ENCODE data around the gene HOXB9. TPM values are rescaled to one million over a fixed set of nuclear protein-coding genes. Genes with fewer than 3 reads are reported as not detected.

The HOXB9 gene
- total RNA-seq, 4 donors from 2014 or later: not detected

GRCh38 chr17:48617471-48618255 is 8.5 kb downstream of the HOXB9 start:
- no peak overlapping the region for H3K27ac ChIP-seq
- no peaks in the 10 kb centered on the region for H3K36me3 ChIP-seq
- peaks cover 97 to 98% (median 97%) of the 10 kb centered on the region in 3 donors for H3K27me3 ChIP-seq
- no peak overlapping the region for H3K4me3 ChIP-seq
- ATAC-seq: no peak
- intact Hi-C loops (cut with DNase I; ENCODE audit: low total_unique reads) (loop anchor here (2.0 to 5.0 kb wide), 3 partner anchors 280 to 590 kb away; no protein-coding TSS in a partner anchor), in situ Hi-C loops (cut with MboI; ENCODE audit: low sequenced_read_pairs in 4 of 4) (no loop called here)
- TF ChIP-seq POLR2A (IDR thresholded peaks at IDR 0.05) (no peak), CTCF (IDR thresholded peaks at IDR 0.05 in 4 of 5, conservative IDR thresholded peaks at IDR 0.05 in 1 of 5) (no peak)
- H3K4me1 ChIP-seq: peaks cover 0 to 1% of the 10 kb centered on the region in 2 donors
- DNase-seq: no peak
- H3K9me3 ChIP-seq: no peaks in the 10 kb centered on the region

- in situ Hi-C loops (cut with MboI; ENCODE audit: low sequenced_read_pairs in 4 of 4) (no loop called here), intact Hi-C loops (cut with DNase I; ENCODE audit: low total_unique reads) (loop anchor here (5.0 kb wide), 2 partner anchors 280 to 590 kb away; no protein-coding TSS in a partner anchor)
- Histone ChIP-seq H3K36me3 (no peaks in the 10 kb centered on the region), H3K27ac (no peak overlapping the region), H3K27me3 (peaks cover 97 to 98% (median 97%) of the 10 kb centered on the region in 3 donors), H3K9me3 (no peaks in the 10 kb centered on the region), H3K4me1 (peaks cover 3 to 9% of the 10 kb centered on the region in 2 donors), H3K4me3 (no peak overlapping the region)
- TF ChIP-seq POLR2A (IDR thresholded peaks at IDR 0.05) (no peak), CTCF (IDR thresholded peaks at IDR 0.05 in 4 of 5, conservative IDR thresholded peaks at IDR 0.05 in 1 of 5) (no peak)
- DNase-seq (no peak), ATAC-seq (no peak)
These were observed 9.3 kb downstream of the HOXB9 start for GRCh38 chr17:48616717-48617470.

GRCh38 chr17:48615963-48616716 is 10.0 kb downstream of the HOXB9 start:
- H3K9me3 ChIP-seq: no peaks in the 10 kb centered on the region
- H3K36me3 ChIP-seq: no peaks in the 10 kb centered on the region
- DNase-seq: no peak
- H3K4me1 ChIP-seq: peaks cover 4 to 14% of the 10 kb centered on the region in 2 donors
- no peak overlapping the region for H3K4me3 ChIP-seq
- H3K27me3 ChIP-seq: peaks cover 93 to 97% (median 97%) of the 10 kb centered on the region in 3 donors
- ATAC-seq: no peak
- no peak for TF ChIP-seq POLR2A (IDR thresholded peaks at IDR 0.05)
- no peak for TF ChIP-seq CTCF (IDR thresholded peaks at IDR 0.05 in 4 of 5, conservative IDR thresholded peaks at IDR 0.05 in 1 of 5)
- intact Hi-C loops (cut with DNase I; ENCODE audit: low total_unique reads) (loop anchor here (5.0 kb wide), 2 partner anchors 279 to 589 kb away; no protein-coding TSS in a partner anchor), in situ Hi-C loops (cut with MboI; ENCODE audit: low sequenced_read_pairs in 4 of 4) (no loop called here)
- no peak overlapping the region for H3K27ac ChIP-seq

DNA sequence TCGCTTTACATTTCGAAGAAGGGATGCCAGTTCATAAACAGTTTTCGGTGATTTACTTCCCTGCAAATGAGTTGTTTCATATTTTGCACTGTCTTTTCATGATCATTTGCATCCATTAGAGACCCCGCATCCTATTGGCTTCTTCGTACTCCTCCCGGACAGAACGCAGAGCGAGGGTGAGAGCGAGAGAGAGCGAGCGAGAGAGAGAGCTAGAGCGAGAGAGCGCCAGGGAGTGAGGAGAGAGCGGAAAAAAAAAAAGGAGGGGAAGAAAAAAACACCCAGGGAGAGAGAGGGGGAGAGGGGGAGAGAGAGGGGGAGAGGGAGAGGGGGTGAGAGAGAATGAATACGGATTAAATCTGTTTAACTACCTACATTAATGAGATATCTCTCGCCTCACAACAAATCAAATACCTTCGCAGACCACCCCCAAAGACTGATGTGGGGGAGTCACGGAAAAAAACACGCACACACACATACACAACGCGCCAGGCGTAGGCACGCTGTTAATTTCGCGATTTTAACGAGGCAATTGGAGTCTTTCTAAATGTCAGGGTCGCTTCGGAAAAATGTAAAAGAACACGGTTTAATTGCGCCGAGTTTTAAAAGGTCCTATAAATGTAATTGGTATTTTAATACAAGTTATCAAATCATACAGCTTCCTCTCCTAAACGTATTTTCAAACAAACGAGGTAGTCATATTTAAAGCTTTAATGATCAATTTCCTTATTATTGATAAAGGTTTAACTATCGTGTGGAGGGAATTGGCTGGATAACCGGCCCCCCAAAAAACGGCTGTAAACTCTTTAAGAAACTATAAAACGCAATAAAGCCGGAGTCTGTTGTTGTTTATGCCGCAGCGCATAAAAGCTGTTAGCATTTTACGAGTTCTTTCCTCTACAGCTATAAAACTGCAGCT is 10.9 kb downstream of the HOXB9 start, which contains the start of gene HOXB8:
Gene HOXB8 (minus strand): TSS at position 246 of the 916 bp plus-strand sequence. CDS start 588 bp downstream, outside the sequence.
- ATAC-seq: no peak
- Histone ChIP-seq H3K4me1 (peaks cover 4 to 21% of the 10 kb centered on the region in 2 donors), H3K27me3 (peaks cover 93 to 97% (median 97%) of the 10 kb centered on the region in 3 donors), H3K4me3 (peak within 1 kb of the TSS; percentile 17 to 64 (median 37)), H3K27ac (no peak within 1 kb of the TSS), H3K36me3 (no peaks in the 10 kb centered on the region), H3K9me3 (no peaks in the 10 kb centered on the region)
- DNase-seq: no peak
- TF ChIP-seq POLR2A (IDR thresholded peaks at IDR 0.05) (no peak), CTCF (IDR thresholded peaks at IDR 0.05 in 4 of 5, conservative IDR thresholded peaks at IDR 0.05 in 1 of 5) (no peak)
- intact Hi-C loops (cut with DNase I; ENCODE audit: low total_unique reads): loop anchor here (5.0 kb wide), 2 partner anchors 278 to 588 kb away; no protein-coding TSS in a partner anchor
- in situ Hi-C loops (cut with MboI; ENCODE audit: low sequenced_read_pairs in 4 of 4): no loop called here

Measured in gastrocnemius medialis (tissue), 4 donors.